Ramos (cell line): ENCODE results near the gene POLD4.

ENCODE experiments used
- in situ Hi-C: fragments of 300-500 bp; cut with MboI; formaldehyde crosslinking; loops from one replicate; pipeline ENCODE4 v1.14.3; 2022; ENCODE audit warnings: low sequenced_read_pairs; ENCODE audit not compliant: unreplicated experiment

The POLD4 gene

GRCh38 chr11:67390947-67391303 is 37.6 kb upstream of the POLD4 start:
- in situ Hi-C loops = no loop called here

GRCh38 chr11:67389477-67389876 is 36.1 kb upstream of the POLD4 start:
- in situ Hi-C loops = loop anchor here (10.0 kb wide), 1 partner anchor 305 kb away; no protein-coding TSS in a partner anchor

GRCh38 chr11:67387518-67387917 is 34.2 kb upstream of the POLD4 start:
- in situ Hi-C loops = loop anchor here (10.0 kb wide), 1 partner anchor 303 kb away; no protein-coding TSS in a partner anchor

- in situ Hi-C loops = loop anchor here (10.0 kb wide), 1 partner anchor 302 kb away; no protein-coding TSS in a partner anchor
These were observed 33.7 kb upstream of the POLD4 start for GRCh38 chr11:67387069-67387468.

GRCh38 chr11:67384851-67385366 is 31.6 kb upstream of the POLD4 start:
- in situ Hi-C loops = loop anchor here (5.0 to 10.0 kb wide), 2 partner anchors 123 to 300 kb away; no protein-coding TSS in a partner anchor

GRCh38 chr11:67382276-67383136 is 29.2 kb upstream of the POLD4 start:
- in situ Hi-C loops = loop anchor here (5.0 to 10.0 kb wide), 2 partner anchors 120 to 298 kb away; no protein-coding TSS in a partner anchor

GRCh38 chr11:67381244-67381972 is 28.1 kb upstream of the POLD4 start:
- in situ Hi-C loops = loop anchor here (5.0 to 10.0 kb wide), 2 partner anchors 119 to 297 kb away; no protein-coding TSS in a partner anchor

- in situ Hi-C loops = loop anchor here (5.0 to 10.0 kb wide), 2 partner anchors 117 to 295 kb away; no protein-coding TSS in a partner anchor
These were observed 26.0 kb upstream of the POLD4 start for GRCh38 chr11:67379061-67380058.

GRCh38 chr11:67378544-67378943 is 25.2 kb upstream of the POLD4 start:
- in situ Hi-C loops = no loop called here

GRCh38 chr11:67376873-67377808 is 23.8 kb upstream of the POLD4 start:
- in situ Hi-C loops = no loop called here

GRCh38 chr11:67376063-67376820 is 22.9 kb upstream of the POLD4 start:
- in situ Hi-C loops = no loop called here

- in situ Hi-C loops = no loop called here
These were observed 22.1 kb upstream of the POLD4 start for GRCh38 chr11:67375320-67376055.

- in situ Hi-C loops = no loop called here
These were observed 21.4 kb upstream of the POLD4 start for GRCh38 chr11:67374571-67375281.

- in situ Hi-C loops = no loop called here
These were observed 20.6 kb upstream of the POLD4 start for GRCh38 chr11:67373648-67374570.

- in situ Hi-C loops = no loop called here
These were observed 19.8 kb upstream of the POLD4 start, which contains the start of gene CLCF1 for GRCh38 chr11:67372993-67373647. Gene CLCF1 (minus strand): TSS chr11:67373598. CDS start chr11:67373539, 59 bp downstream.
